ENCODE measurements around the gene TFB2M.

- TF ChIP-seq CTCF (IDR thresholded peaks at IDR 0.05) (no peak), POLR2A (IDR thresholded peaks at IDR 0.05) (no peak)
Measured at GRCh38 chr1:246550402-246550801, 15.7 kb downstream of the TFB2M start.

All from tibial nerve (tissue), 3 donors.